ENCODE data around the gene NEIL3. TPM values are rescaled to one million over a fixed set of nuclear protein-coding genes. Genes with fewer than 3 reads are reported as not detected.

The NEIL3 gene
- total RNA-seq (2022; extraction: Qiagen RNA extraction; ENCODE audit: low read depth): 8.2 to 14.4 TPM (median 11.9 TPM) in 5 replicates

GRCh38 chr4:177309522-177310371 is at the start of gene NEIL3:
TSS of gene NEIL3 (plus strand) at chr4:177309874. CDS start at chr4:177309954, 80 bp downstream.

Other genes starting within 250 kb of the NEIL3 start
- 17.3 to 25.8 TPM (median 18.9 TPM) in 5 replicates for gene AGA, start 132.6 kb downstream of the NEIL3 start, total RNA-seq (2022; extraction: Qiagen RNA extraction; ENCODE audit: low read depth)